Measurements from ENCODE around the gene NUP214.

The NUP214 gene

DNA sequence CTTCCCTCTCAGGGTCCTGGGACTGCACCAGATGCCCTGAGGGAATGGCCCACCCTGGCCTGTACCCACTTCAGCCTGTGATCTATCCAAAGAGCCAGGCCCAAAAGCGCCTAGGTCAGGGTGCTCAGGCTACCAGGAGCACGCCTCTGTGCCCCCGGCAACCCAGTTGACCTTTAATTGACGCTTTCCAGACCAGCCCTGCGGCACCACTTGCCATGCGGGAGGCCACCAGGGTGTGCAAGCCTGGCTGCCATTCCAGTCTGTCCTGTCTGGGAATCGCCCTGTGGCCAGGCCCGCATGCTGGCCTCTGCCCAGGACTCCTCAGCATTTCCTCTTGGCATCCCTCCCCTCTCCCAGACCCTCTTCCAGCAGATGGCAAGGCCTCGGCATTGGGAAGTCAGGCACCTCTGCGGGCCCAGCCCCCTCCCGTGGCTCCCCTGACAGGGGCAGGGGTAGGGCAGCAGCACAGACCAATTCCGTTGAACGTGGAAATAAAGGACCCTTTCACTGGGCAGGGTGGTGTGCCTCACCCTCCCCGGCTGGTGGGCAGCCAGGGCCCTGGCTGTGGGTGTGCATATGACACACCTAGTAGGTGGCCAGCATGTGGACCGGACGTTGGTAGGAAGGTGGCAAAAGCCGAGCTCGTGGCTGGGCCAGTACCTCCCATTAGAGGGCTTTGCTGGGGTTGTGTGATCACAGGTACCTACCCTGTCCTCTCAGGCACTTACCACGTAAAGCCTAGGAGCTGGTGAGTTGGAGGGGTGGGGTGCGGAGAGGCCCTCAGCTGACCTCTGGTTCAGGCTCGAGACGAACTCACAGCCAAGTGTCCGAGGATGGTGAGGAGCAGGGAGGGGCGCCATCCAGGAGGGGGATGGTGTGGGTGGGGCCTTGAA is 32.6 kb upstream of the NUP214 start:
- DNase-seq (ENCODE audit: low read depth): no peak
- TF ChIP-seq, protein P1, sequence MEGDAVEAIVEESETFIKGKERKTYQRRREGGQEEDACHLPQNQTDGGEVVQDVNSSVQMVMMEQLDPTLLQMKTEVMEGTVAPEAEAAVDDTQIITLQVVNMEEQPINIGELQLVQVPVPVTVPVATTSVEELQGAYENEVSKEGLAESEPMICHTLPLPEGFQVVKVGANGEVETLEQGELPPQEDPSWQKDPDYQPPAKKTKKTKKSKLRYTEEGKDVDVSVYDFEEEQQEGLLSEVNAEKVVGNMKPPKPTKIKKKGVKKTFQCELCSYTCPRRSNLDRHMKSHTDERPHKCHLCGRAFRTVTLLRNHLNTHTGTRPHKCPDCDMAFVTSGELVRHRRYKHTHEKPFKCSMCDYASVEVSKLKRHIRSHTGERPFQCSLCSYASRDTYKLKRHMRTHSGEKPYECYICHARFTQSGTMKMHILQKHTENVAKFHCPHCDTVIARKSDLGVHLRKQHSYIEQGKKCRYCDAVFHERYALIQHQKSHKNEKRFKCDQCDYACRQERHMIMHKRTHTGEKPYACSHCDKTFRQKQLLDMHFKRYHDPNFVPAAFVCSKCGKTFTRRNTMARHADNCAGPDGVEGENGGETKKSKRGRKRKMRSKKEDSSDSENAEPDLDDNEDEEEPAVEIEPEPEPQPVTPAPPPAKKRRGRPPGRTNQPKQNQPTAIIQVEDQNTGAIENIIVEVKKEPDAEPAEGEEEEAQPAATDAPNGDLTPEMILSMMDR (IDR thresholded peaks at IDR 0.05; ENCODE audit: insufficient read depth, low read depth, low read length, missing control alignments): no peak
- H3K4me3 ChIP-seq (ENCODE audit: low read length): no peak overlapping the region

DNA sequence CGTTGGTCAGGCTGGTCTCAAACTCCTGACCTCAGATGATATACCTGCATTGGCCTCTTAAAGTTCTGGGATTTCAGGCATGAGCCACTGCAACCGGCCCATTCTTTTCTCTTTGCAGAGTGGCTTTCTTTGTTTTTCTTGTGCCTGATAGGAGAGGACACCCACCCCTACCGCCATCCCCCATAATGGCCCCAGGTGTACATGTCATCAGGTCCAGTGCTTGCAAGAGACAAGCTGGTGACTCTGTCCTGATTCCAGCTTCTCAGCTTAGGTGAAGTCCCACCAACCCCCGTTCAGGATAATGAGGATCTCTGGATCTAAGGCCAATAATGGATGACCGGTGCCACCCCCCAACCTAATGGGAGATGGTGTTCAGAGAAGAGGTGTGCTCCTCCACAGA is 31.4 kb upstream of the NUP214 start:
- TF ChIP-seq, protein P1 (IDR thresholded peaks at IDR 0.05; ENCODE audit: insufficient read depth, low read depth, low read length, missing control alignments): no peak
- H3K4me3 ChIP-seq (ENCODE audit: low read length): no peak overlapping the region
- DNase-seq (ENCODE audit: low read depth): no peak

DNA sequence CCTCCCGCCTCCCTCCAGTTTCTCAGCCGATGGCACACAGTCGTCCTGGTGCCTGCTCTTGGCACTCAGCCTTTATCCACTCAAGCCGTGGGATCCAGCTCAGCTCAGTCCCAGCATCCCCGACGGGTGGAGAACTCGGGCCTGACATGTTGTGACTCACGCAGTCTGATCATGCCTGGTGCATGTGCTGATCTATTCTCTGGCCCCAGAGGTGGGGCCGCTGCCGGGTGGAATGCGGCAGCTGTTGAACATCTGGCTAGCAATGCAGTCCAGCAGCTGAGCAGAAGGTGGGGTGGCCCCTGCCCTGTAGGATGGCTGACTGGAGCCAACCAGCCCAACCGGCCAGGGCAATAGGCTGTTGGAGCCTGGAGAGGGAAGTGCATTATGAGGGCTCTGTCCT is 30.8 kb upstream of the NUP214 start:
- peak; percentile 78 for DNase-seq (ENCODE audit: low read depth)
- H3K4me3 ChIP-seq (ENCODE audit: low read length): no peak overlapping the region
- TF ChIP-seq, protein P1 (IDR thresholded peaks at IDR 0.05; ENCODE audit: insufficient read depth, low read depth, low read length, missing control alignments): no peak

DNA sequence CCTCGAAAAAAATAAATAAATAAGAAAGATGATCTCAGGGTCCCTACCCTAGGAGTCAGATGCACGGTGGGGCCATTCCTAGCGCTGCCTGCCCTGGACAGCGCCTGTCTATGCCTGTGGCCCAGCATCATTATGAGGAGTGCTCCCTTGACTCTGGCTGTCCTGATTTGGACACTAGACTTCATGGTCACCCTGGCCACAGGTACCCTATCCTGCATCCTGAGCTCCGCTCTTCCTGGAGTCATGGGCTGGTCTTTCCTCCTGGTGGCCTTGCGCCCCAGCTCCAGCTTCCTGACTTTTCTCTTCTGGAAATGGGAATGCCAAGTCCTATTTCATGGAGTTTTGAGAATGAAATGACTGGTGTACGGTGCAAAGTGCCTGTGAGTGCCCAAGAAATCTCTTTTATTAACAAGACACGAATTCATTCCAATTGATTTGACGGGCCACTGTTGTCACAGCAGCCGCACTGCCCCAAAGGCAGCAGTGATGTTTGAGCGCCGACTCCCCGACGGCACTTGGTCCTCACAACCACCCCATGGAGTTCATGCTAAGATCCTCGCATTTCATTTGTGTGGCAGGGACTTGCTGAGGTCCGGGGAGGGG is 29.6 kb upstream of the NUP214 start:
- H3K4me3 ChIP-seq (ENCODE audit: low read length): peak overlapping the region; percentile 13
- TF ChIP-seq, protein P1 (IDR thresholded peaks at IDR 0.05; ENCODE audit: insufficient read depth, low read depth, low read length, missing control alignments): no peak
- DNase-seq (ENCODE audit: low read depth): no peak

DNA sequence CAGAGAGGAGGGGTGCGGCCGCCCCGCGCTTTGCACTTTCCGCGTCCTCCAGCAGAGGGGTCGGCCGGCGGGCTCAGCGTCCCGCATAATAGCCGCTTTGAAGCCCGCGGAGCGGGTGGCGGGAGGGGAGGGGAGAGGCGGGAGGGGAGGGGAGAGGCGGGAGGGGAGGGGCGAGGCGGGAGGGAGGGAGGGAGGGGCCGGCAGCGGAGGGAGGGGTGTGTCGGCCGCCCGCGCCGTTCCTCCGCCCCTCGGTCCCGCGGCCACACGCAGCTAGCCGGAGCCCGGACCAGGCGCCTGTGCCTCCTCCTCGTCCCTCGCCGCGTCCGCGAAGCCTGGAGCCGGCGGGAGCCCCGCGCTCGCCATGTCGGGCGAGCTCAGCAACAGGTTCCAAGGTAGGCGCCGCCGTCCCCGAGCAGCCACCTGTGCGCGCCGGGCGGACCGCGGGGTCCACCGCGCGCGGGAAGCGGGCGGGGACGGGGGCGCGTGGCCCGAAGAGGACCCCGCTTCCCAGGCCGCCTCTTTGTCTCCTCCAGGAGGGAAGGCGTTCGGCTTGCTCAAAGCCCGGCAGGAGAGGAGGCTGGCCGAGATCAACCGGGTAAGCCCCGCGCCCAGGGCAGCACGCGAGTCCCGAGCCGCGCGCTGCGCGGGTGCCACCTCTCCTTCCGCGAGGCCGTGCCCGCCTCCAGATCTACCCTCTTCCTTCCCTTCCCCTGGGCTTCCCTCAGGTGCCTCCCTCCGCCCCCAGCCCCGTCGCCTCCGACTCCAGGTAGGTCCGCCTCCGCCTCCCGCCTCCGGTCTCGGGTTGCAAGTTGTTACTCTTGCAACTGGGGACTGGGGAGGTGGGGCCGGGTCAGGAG is 28.9 kb upstream of the NUP214 start, which contains the start of gene AIF1L:
TSS of gene AIF1L (plus strand) at position 263 of the 857 bp plus-strand sequence. CDS start at position 362, 99 bp downstream.
- peak; percentile 42 for DNase-seq (ENCODE audit: low read depth)
- TF ChIP-seq, protein P1 (IDR thresholded peaks at IDR 0.05; ENCODE audit: insufficient read depth, low read depth, low read length, missing control alignments): no peak
- peak within 1 kb of the TSS; percentile 42 for H3K4me3 ChIP-seq (ENCODE audit: low read length)

DNA sequence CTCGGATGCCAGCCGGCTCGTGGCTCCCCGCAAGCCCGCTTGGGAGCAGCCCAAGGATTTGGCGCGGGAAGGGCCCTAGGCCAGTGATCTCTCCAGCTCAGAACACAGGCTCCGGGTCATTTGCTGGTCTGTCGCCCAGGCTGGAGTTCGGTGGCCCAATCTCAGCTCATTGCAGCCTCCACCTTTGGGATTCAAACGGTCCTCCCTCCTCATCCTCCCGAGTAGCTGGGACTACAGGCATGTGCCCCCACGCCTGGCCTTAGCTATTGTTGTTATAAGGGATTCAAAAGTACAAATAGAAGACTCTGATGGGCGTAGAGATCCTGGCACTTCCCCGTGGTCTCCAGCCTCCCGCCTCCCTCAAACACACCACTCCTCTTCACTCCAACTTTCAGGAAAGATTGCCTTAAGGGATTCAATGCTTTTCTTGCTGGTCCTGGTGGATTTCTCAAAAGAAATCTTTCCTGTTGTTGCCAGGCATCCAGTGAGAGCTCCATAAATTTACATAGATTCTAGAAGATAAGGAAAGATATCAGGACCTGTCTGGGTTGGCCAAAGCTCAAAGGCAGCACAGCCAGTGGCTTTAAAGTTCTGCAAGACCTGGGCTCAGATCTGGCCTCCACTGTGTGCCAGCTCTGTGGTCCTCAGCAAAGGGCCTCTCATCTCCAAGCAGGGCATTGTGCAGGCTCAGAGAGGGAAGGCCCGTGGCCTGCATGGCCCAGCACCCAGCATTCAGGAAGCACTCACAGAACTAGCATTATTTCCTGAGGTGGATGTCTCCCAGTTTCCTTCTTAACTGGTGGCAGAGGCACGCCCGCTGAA is 28.0 kb upstream of the NUP214 start:
- TF ChIP-seq, protein P1 (IDR thresholded peaks at IDR 0.05; ENCODE audit: insufficient read depth, low read depth, low read length, missing control alignments): no peak
- H3K4me3 ChIP-seq (ENCODE audit: low read length): peak overlapping the region; percentile 42
- DNase-seq (ENCODE audit: low read depth): no peak
